NCI-H526 (cell line): ENCODE data around the gene SLC4A11.
"Not testable (repeated sequence)": the region's sequence is repeated elsewhere in the genome, so short reads cannot be mapped to it uniquely, and the experiment has no call there.

Source experiments
- DNase-seq, 2 experiments: peaks; one replicate each; lab custom pipeline; 2025; lab: John Stamatoyannopoulos, UW

Gene SLC4A11

GRCh38 chr20:3203315-3204123 is 35.5 kb downstream of the SLC4A11 start:
- DNase-seq, result peak in 1 of 2 experiments; percentile 77

- no peak for DNase-seq
Observed at GRCh38 chr20:3202965-3203314, 36.0 kb downstream of the SLC4A11 start.

DNA sequence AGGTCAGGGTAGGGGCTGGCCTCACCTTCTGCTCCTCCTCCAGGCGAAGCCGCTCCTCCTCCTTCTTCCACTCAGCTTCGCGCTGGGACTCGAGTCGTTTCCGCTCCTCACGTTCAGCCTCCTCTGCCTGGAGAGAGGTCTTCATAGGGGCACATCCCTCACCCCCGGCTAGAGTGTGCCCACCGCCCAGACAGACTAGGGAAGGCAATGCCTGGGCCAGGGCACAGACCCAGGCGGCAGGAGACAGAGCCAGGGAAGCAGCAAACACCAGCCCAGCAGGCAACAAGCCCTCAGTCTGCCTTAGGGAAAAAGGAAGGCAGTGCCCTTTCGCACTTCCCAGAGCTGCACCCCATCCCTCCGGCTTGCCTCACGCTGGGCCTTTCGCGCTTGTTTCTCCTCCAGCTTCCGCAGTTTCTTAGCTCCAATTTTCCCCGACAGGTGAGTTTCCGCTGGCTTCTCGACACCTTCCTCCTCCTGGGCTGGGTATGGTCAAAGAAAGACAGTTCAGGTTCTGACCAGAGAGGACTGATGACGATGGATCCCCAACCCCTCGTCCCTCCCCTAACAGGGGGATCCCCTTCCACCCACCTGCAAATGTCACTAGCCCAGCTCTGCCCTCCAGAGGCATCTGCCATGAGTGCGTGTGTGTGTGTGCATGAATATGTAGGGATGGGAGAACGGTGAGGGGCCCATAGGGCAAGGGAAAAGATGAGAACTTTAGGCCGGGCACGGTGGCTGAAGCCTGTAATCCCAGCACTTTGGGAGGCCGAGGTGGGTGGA is 38.8 kb downstream of the SLC4A11 start:
- no peak for DNase-seq

- no peak for DNase-seq
Observed at GRCh38 chr20:3199206-3199605, 39.8 kb downstream of the SLC4A11 start.

GRCh38 chr20:3195590-3196237 is 43.3 kb downstream of the SLC4A11 start:
- no peak for DNase-seq

DNA sequence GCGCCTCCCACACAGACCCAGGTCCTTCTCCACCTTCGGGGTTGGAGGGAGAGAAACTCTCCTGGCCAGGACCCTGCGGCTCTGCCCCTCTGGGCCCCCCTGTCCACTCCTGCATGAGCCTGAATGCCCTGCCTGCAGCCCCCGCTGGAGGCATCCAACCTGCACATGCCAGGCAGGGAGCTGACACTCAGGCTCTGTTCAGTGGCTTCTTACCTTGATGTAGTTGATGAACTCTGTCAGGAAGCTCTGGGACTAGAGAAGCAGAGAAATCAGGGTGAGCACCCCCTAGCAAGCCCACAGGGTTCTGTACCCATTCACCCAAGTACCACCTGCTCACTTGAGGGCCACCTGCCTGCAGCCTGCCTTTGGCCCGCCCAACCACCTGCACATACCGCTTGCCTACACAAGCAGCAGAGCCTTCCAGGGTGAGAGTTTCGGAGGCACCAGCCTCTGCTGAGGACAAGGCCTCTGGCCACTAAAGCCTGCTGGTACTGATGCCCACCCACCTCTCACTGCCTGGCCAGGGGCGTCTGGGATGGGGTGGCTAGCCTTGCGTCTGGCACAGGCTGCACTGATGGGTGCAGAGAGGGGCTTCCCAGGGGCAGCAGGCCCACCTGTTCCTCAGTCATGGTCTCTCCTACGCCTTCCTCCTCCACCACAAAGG is 44.2 kb downstream of the SLC4A11 start:
- DNase-seq, result no peak

DNA sequence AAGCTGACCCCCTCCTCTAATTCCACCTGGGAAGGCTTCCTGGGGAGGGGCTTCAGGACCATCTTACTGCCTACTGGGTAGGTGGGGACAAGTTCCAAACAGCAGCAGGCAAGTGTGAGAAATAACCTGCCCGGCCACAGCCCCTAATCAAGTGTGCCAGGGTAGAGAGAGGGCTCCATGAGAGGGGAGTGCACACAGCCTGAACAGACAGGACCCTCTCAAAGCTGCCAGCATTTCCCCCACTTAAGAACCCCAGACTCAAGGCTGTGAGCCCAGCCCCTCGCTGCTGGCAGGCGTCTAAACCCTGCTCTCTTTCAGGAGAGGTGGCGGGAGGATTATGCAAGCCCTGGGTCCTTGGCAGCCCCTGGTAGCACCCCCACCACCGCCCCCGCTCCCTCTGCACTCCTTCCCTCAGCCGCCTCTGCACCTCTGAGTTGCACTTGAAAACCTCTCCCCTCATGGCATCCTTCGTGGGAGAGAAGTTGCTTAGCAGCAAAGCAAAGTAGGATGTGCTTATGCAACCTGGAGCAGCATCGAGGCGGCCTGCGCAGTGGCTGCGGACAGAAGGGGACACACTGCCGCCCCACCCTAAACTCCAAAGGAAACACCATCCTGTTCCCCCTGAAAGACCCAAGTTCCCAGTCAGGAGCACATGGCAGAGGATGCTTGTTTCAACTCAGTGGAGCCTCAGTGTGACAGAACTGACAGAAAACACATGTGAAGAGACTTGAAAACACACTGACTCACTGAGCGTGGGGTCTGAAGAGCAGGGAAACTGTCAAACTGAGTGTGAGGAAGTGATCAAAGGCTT is 45.0 kb downstream of the SLC4A11 start:
- no peak for DNase-seq

- DNase-seq, result no peak
Observed at GRCh38 chr20:3192226-3193015, 46.6 kb downstream of the SLC4A11 start.

GRCh38 chr20:3190681-3191111 is 48.3 kb downstream of the SLC4A11 start:
- no peak for DNase-seq

DNA sequence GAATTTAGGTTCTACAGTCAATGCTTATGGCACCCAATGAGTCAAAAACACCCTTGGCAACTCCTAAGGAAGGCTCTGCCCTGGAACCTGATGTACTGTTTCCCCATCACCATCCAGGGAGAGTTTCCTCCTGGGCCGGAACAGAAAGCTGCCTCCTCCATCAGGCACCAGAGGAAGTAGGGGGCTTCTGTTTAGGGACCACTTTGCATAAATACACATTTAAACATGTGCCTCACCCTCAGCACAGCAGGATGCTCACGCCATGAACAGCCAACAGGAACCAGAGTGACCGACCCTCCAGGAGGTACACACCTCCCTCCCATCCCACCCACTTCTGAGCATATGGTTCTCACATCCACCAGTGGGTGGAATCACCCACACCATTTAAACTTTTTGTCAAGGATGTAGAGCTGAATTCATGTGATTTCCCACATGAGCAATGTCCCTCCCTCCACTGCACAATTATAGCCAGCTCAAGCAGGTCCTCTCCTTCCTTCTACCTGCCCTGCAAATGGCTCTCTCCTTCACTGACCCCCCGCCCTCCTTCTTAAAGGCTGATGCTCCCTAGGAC is 49.3 kb downstream of the SLC4A11 start:
- DNase-seq, result no peak

DNA sequence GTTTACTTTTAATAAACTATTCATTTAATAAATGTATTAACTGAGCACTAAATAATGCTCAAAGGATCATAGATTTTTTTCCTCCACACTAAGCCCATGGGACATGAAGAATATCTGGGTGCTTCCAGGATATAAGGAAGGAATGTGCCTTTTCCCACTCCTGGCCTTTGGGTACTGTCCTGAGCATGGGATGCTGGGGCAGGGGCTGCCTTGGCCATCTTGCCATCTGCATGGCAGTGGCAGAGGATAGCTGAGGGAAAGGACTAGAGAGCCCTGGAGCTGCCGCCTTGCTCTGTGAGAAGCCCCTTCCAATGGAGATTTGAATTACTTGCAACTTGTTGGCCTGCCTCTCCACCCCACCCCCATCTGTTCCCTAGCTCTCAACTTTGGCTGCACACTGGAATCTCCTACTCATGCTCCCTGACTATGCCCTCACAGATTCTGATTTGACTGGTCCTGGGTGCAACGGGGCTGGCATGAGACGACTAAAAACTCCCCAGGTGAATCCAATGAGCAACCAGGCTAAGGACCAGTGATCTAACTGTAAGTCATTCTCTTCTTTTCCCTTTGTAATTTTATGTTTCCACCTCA is 50.1 kb downstream of the SLC4A11 start:
- DNase-seq, result no peak

DNA sequence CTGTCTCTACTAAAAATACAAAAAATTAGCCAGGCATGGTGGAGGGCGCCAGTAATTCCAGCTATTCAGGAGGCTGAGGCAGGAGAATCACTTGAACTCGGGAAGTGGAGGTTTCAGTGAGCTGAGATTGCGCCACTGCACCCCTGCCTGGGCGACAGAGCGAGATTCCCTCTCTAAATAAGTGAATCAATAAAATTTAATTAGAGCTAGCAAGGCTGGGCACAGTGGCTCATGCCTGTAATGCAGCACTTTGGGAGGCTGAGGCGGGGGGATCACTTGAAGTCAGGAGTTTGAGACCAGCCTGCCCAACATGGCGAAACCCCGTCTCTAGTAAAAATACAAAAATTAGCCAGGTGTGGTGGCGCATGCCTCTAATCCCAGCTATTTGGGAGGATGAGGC is 51.1 kb downstream of the SLC4A11 start:
- DNase-seq, result not testable (repeated sequence)

- DNase-seq, result no peak
Observed at GRCh38 chr20:3183896-3184612, 54.9 kb downstream of the SLC4A11 start.

- not testable (repeated sequence) for DNase-seq
Observed at GRCh38 chr20:3182429-3182828, 56.6 kb downstream of the SLC4A11 start.

DNA sequence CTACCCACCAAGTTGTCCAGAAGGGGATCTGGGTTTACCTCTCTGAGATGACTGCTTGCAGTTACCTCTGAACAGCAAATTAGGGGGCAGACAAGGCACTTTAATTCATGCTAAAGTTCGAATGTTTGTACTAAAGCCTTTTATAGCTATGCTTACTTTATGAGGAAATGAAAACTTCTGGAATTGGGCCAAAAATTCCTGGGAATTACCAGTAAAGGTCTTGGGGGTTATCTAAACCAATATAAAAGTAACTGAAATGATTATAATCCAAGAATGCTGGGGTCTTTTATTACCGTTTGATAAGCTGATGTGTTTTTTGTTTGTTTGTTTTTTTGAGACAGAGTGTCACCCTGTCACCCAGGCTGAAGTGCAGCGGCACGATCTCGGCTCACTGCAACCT is 57.7 kb downstream of the SLC4A11 start:
- DNase-seq, result no peak

GRCh38 chr20:3180319-3180718 is 58.7 kb downstream of the SLC4A11 start:
- DNase-seq, result no peak

- DNase-seq, result no peak
Observed at GRCh38 chr20:3177746-3178485, 61.1 kb downstream of the SLC4A11 start.
